GM21526 (cell line): Measurements from ENCODE around the gene TEKT1.
"Not testable (repeated sequence)": the region's sequence is repeated elsewhere in the genome, so short reads cannot be mapped to it uniquely, and the experiment has no call there.

Experiments
- ATAC-seq: cut with Tn5 transposase; IDR thresholded peaks from one replicate; pipeline ENCODE4 v1.9.1; 2021; ENCODE audit warnings: moderate library complexity; ENCODE audit not compliant: unreplicated experiment, low FRiP score

Gene TEKT1

DNA sequence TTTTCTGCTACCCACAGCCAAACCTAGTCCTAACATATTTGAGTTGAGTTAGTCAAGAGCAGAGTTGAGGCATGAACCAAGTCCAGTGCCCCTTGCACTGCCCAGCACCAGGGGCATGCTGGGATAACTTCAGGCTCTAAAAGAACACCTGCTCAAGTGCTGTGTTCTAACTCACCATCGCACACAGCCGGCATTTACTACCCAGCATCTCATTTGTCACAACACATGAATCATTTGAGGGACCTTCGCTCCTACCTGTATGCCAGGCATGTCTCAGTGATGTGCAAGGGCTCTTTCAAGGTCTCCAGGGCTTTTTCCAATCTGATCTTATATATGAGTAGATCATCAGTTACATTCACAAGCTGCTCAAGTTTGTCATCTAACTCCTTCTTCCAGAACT, 12.6 kb downstream of the TEKT1 start:
- ATAC-seq, result no peak

DNA sequence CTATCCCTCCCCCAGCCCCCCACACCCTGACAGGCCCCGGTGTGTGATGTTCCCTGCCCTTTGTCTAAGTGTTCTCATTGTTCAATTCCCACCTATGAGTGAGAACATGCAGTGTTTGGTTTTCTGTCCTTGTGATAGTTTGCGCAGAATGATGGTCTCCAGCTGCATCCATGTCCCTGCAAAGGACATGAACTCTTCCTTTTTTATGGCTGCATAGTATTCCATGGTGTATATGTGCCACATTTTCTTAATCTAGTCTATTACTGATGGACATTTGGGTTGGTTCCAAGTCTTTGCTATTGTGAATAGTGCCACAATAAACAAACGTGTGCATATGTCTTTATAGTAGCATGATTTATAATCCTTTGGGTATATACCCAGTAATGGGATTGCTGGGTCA, 15.2 kb downstream of the TEKT1 start:
- ATAC-seq, result not testable (repeated sequence)

DNA sequence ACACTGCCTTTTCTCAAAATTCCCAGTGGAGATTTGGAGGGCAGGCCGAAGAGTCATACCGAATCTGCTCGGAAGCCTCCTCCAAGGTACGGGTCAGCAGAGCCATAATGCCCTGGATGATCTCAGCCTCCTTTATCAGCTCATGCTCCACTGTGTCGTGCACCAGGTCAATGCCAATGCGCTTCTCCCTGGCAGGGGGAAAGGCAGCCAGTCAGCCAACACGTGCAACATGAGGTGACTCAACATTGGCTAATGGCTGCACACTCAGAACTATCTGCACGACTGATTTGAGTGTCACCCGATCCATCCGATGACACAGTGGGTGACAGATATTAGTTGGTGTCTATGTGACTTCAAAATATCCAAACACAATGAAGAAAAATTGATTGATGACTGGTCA, 15.8 kb downstream of the TEKT1 start:
- ATAC-seq, result no peak

DNA sequence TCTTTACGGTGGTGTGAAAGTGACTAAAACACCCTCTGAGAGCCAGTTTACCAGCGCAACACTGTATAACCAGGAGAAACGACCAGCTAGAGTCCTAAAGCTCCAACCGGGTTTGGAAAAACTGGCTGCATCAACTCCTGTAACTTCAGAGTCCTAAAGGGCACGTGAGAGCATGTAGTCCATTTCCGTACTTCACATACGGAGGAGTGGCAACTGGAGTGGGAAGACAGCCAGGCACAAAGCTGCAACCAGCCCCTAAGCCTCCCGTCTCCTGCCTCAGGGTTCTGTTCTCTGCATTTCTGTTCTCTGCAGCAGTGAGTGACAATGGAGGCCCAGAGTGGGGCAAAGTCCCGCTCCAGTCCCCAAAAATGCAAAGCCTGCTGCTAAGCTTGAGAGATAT, 19.2 kb downstream of the TEKT1 start:
- ATAC-seq, result no peak

DNA sequence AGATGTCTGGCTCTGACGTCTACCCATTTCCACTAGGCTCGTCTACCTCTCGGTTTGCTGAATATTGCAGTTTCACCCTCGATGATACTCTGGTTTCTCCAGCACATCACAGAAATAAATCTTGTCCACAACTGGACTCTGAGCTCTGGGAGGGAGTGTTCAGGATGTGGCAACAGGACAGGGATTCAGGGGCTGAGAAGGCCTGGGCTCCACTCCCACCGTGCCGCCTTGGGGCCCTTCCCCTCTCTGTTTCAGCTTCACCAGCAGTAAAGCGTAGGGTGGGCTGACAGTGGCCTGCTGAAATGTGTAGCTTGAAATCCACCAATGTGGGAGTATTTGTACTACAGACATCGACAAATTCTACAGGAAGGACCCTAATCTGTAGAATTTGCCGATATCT, 20.0 kb downstream of the TEKT1 start:
- no peak for ATAC-seq

DNA sequence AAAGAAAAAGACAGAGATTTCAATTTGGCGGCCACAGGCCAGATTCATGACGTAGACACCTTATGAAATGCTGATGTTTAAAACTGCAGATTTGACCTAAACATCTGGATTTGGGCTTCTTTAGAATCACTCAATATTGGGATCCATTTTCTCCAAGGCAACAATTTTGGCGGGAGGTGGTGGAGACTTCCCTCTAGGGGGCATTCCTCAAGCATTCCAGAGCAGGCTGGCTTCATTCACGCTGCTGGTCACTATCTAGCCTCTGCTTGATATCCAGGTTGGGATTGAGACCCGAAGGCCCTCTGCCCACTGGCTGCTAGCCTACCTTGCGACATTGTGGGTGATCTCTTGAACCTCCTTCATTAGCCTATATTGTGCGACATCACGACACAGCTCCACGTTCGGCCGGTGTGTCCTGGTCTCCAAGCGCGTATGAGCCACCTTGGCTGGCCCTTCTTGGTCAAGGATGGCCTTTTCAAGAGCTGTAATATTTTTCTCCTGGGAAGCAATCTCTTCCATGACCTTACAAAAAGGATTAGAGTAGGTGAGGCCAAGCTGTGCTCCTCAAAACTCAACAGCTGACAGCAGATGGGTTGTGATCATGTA, 31.0 kb downstream of the TEKT1 start:
- no peak for ATAC-seq

DNA sequence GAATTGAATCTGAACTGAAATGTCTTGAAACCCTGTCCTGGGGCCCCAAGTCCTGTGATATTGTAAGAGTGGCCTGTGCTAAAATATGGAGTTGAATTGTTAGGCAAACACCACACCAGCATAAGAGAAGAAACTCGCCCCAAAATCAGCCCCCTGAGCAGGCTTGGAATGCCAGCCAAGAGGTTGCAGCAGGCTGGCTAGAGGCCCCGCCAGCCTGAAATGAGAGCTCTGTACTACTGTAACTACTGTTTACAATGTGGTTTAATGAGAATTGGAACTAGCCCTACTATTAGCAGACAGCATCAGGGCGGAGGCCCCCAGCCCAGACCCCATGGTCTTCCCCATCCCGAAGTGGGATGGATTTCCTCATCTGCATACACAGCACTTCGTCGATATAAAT, 31.8 kb downstream of the TEKT1 start:
- no peak for ATAC-seq

DNA sequence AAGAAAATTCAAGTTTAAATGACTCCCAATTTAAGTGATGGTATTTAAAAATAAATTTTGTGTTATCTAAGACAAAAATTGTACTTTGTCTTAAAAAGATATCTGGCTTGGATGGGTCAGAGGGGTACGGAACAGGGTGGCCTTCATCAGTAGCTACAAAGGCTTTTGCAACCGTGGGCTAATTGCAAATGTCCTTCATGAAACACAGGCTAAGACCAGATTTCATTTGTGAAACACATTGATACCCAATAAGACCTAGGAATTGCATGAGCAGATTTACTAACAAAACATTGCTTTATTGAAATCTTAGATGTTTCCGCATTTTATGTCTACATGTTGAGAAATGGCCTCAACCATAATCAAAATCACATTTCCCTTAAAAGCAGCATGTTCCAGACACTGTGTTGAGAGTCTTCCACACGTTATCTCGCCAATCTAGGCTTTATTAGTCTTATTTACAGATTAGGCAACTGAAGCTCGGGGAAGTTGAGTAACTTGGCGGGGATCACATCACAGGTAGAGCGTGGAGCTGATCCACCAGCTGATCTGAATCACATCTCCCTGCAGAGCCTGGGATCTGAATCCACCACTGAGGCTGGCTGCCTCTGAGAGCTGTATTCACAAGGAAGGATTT, 33.7 kb downstream of the TEKT1 start:
- no peak for ATAC-seq

DNA sequence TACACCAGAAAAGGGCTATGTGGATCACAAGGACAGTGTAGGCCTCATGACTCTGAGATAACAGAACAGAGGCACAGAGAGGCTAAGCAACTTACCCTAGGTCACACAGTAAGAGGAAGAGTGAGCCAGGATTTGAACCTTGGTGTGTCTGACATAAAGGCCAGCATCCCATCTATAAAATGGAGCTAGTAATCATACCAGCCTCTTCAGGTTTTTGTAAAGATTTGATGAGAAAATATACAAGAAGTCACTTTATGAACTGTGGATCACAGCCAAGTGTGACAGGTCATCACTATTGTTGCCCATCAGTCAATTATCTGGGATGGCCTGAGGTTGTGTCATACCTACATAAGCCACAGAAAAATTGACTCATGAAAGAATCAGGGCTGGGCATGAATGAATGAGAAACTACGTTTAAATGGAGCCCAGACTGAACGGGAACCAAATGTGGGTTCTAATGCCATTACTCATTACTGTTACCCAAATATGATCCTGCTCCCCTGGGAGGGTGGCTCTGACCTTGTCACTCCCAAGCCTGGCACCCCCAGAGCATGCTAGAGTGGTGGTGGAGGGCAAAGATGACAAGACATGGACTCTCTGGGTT, 34.5 kb downstream of the TEKT1 start:
- ATAC-seq, result no peak

DNA sequence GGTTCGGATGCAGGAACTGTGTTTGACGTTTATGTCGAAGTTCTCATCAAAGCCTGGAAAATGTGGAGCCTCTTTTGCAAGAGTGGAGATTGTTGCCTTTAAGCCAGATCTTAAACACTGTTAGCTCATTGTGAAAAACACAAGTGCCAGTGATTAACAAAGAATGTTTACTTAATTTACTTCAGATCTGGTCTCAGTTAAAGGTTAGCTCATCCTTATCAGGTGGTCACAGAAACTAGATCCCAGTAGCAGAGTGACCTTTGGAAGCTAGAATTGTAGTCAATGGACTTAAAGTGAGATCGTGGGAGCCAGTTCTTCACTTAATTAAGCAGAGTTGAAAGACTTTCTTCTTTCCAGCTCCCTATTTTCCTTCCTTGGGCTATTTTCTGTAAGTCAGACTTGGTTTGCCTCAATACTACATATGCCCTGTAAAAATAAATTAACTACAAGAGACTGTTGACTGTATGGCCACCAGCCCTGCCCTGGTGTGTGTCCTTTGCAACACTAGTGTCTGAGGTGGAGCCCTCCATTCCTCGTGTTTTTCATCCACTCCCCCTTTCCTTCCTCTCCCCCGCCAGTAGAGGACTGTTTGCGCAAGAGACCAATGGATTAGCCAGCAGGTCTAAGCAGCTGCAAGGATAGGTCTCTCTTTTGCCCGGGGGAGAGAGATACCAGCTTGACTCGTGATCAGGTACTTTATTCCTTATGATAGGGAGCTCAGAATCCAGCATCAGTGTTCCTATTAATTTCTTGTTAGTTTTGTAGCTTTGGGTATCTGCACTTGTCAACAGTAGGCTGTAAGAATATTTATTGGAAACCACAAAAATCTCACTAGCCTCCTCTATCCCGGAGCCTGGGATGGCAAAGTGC, 35.3 kb downstream of the TEKT1 start:
- no peak for ATAC-seq

DNA sequence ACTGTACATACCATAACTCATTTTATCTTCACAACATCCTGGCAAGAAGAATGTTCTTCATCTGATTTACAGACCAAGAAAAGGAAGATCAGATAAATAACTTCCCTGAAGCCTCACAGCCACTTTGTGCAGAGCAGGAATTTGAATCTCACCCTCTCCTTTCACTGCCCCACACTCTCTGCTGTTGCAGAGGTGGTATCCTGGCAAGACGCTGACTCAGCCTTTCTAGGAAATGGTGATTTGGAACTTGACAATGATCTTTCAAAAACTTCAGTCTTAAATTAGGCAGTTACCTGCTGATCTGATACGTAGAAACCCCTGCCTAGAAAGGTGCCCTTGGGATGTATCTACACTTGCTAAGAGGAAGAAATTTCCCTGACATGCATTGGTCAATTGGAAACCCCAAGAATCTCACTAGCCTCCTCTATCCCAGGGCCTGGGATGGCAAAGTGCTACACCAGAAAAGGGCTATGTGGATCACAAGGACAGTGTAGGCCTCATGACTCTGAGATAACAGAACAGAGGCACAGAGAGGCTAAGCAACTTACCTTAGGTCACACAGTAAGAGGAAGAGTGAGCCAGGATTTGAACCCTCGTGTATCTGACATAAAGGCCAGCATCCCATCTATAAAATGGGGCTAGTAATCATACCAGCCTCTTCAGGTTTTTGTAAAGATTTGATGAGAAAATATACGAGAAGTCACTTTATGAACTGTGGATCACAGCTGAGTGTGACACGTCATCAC, 37.6 kb downstream of the TEKT1 start:
- no peak for ATAC-seq

DNA sequence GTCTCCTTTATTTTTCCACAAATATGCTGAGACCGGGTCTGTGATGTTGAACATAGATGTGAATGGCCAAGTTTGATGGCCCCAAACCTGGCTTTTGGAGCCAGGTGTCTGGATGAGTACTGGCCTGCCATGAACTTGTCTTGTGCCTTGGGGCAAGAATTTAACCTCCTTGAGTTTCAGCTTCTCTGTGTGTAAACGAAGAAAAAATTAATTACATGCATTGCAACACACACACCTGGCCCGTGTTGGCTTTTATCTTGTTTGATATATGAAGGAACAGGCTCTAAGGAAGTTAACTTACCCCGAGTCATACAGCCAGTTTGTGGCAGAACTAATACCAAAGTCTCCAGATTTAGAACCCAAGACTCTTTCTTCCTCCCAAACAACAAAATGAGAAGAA, 42.4 kb downstream of the TEKT1 start:
- no peak for ATAC-seq

DNA sequence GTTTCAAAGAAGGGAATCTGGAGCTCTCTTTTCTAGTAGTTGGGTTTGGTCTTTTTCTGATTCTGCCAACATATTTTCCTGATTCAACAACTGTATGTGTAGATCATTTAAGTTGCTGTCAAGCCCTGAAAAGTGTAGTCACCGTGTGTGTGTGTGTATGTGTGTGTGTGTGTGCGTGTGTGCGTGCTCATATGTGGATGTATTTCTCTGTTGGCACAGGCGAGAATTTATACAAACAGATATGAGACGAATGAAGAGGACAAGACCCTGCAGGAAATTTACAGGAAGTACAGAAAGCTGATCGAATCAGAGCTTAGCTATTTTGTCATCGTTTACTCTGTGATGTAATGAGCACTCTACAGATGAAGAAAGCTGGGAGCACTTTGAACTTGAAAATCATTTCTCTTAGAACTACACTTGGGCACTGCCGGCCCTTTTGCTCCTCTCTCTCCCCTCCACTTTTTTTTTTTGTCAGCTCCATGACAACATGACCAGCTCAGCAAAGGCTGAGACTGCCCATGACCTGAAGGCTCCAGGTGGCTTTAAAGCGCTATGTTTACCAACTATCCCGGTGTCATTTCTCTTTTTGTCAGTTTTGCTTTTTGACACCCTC, 44.3 kb downstream of the TEKT1 start:
- ATAC-seq, result no peak

DNA sequence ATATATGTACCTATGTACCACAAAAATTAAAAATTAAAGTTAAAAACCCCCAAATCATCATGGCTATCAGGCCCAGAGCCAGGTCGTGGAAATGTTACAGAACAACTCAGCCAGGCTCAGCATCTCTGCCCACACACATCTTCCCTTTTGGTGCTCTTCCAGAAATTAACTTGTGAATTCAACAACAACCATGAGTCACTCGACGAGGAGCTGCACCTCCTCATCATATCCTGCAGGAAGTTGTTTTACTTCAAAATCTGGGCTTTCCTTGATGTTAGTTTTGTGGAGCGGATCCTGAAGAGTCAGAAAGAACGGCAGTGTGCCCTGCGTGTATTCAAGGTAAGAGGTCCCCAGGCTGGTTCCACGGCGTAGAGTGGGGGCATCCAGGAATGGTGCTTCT, 44.9 kb downstream of the TEKT1 start:
- no peak for ATAC-seq

DNA sequence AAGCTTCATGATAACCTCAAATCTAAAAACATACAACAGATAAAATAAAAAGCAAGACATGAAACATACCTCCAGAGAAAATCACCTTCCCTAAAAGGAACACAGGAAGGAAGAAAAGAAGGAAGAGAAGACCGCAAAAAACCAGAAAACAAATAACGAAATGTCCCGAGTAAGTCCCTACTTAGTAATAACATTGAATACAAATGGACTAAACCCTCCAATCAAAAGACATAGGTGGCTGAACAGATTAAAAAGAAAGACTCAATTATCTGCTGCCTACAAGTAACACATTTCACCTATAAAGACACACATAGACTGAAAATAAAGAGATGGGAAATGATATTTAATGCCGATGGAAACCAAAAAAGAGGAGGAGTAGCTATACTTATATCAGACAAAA, 49.3 kb downstream of the TEKT1 start:
- no peak for ATAC-seq

DNA sequence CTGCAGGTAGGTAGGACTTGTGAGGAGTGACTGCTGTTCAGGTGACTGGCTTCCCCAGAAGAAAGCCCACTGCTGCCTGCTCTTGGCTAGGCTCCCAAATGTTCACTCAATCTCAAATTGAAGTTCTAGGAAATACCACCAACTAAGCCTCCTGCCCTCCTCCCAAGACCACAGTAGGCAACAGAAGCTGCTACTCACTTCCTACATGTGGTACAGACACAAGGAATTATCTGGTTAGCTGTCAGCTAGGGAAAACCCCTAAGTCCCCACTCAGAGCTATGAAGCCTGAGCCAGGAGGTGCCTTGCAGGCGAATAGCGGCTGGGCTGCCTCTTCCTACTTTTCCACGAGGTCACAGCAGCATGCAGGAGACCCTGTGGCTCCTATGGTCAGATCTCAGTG, 50.6 kb downstream of the TEKT1 start:
- no peak for ATAC-seq

DNA sequence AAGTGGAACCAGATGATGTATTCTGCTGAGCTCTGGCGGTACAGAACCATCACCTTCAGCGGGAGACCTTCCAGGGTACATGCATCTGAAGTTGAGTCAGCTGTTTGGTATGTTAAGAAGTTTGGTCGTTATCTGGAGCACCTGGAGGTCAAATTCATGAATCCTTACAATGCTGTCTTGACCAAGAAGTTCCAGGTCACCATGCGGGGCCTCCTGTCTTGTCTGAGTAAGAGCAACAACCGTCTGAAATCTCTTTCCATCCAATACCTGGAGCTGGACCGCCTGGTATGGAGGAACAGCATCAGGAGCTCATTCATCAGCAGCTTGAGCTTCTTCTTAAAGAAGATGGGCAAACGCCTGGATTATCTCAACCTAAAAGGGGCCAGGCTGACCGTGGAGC, 51.5 kb downstream of the TEKT1 start:
- ATAC-seq, result no peak

DNA sequence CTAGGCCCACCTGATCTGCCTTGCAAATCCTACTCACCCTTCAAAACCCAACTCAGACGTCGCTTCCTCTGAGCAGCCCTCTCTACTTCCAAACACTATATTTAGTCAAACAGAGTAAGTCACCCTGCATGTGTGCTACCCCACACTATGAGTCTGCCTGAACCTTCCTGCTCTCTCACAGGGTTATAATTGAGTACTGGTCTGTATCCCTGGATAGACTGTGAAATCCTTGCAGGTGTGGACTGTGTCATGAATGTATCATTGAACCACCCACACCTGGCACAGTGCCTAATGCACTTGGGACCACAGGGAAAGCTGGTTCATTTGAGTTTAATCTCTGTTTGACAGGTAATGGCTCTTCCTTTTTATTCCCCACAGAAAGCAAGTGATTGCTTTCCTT, 52.1 kb downstream of the TEKT1 start:
- no peak for ATAC-seq

DNA sequence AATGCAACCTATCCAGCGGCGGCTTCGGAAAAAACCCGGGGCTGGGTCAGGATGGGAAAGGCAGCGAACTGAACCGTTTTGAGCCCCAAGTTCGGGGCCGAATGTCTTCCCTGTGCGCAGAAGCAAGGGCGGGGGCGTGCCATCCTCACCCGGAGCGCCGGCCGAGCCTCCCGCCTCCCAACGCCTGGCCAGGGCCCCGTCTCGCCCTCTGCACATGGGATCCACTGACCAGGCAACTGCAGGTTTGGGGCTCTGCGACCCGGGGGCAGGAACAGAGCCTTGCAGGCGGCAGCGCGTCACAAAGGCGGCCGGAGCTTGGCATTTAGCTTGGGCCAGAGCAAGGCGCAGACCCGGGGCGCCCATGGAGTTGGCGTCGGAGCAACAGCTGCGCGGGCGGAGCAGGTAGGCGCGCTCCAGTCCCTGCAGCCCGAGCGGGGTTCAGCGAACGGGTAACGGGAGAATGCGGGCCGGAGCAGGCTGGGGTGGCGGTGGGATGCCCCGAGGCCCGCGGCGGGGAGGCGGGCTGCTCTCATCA, 55.6 kb downstream of the TEKT1 start, which contains the start of gene FBXO39:
TSS of gene FBXO39 (plus strand) at position 345 of the 535 bp plus-strand sequence. CDS start 3,654 bp downstream, outside the sequence.
- ATAC-seq, result no peak

DNA sequence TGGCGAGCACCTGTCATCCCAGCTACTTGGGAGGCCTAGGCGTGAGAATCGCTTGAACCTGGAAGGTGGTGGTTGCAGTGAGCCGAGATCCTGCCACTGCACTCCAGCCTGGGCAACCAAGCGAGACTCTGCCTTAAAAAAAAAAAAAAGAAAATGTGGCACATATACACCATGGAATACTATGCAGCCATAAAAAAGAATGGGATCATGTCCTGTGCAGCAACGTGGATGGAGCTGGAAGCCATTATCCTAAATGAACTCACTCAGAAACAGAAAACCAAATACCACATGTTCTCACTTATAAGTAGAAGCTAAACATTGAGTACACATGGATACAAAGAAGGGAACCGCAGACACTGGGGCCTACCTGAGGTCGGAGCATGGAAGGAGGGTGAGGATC, 56.6 kb downstream of the TEKT1 start:
- ATAC-seq, result not testable (repeated sequence)
